Caki2 (cell line): ENCODE data around the gene ARHGEF12. TPM values are rescaled to one million over a fixed set of nuclear protein-coding genes. Genes with fewer than 3 reads are reported as not detected.

Experiments
- DNase-seq: peaks from one replicate; pipeline ENCODE4 v3.0.0-alpha.2; 2015; ENCODE audit warnings: low read depth
- in situ Hi-C: cut with HindIII; loops from 2 replicates; pipeline ENCODE4 v1.10.0; 2016; ENCODE audit warnings: low sequenced_read_pairs, low pct_unique_long_range_greater_than_20kb, mixed read lengths
- total RNA-seq: library from RNA; depleted of rRNA; stranded (reverse); fragments of >200 nt; shearing (Covaris generic); gene quantifications from 2 replicates; pipeline ENCODE4 v1.2.3, GENCODE V29; 2014; ENCODE audit warnings: low replicate concordance

ARHGEF12 gene
- total RNA-seq, 1 experiment from 2014 or later = 15.1 TPM

DNA sequence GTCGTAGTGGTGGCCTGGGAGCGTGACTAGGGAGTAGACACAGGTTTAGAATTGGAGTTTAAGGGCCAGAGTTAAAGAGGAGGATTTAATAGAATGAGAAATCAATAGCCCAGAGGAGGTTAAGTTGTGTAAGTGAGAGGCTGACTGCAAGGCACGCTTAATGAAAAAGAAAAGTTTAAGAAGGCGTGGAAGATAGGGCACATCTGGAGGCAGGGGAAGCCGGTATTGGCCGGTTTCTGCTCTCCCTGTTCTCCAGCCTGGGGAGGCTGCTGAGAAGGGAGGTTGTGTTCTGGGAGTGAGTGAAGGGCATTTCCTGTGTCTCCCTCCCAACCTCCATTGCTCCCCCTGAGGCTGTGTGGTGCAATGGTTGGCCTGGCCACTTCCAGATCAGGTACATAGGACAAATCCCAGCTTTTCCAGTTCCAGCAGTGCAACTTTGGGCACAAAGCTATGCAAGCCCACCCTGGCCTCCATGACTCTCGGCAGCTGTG is 181.6 kb downstream of the ARHGEF12 start:
- in situ Hi-C loops = no loop called here
- no peak for DNase-seq

DNA sequence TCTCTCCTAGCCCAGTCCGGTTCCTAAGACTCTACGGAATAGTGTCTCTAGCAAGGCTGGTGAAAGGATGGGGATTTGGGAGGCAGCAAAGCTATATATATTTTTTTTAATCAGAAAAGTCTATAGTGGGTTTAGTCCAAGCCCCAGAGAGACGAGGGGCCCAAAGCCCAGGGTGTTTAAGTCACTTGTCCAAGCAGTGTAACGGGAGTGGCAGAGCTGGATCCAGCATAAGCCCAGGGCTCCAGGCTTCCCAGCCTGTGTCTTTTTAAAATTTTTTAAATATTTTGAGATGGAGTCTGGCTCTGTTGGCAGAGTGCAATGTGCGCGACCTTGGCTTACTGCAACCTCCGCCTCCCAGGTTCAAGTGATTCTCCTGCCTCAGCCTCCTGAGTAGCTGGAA is 182.1 kb downstream of the ARHGEF12 start:
- no peak for DNase-seq
- in situ Hi-C loops = no loop called here

DNA sequence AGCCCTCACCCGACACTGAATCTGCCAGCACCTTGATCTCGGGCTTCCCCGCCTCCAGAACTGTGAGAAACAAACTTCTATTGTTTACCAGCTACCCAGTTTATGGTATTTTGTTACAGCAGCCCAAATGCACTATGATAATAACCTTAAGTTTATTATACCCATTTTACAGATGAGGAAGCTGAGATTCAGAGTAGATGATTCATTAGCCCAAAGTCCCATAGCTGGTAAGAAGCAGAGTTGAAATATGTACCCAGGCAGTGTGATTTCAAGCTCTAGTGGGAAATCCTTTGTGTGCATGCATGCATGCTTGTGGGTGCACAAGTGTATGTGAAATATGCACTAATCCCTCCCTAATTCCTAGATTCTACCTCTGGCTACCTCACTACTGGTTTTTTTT is 183.3 kb downstream of the ARHGEF12 start:
- in situ Hi-C loops = no loop called here
- DNase-seq = no peak

DNA sequence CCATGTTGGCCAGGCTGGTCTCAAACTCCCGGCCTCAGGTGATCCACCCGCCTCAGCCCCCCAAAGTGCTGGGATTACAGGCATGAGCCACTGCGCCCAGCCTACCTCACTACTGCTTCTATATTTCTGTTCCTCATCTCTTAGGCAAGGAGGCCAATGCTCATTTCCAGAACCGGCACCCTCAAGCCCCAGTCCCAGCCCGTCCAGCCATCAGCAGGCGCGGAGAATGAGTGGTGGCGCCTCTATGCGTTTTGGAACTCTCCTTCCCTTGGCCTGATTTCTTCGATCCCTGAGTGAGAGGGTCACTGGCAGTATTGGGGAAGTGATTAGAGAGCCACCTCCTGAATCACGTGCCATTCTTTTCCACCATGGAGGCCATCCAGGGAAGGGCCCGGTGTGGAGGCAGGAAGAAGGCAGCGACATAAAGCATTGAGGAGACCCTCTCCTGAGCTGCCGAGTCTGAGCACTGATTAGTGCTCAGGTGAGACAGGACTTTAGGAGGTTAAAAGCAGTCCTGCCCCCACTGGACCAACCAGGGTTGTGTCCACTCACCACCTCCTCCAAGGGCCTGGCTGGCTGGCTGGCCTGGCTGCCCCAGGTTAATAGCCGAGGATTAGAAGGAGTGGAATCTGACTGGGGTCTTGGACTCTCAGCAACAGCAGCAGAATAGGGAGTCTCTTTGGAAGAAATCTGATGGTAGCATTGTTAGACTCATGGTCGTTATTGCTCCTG is 184.0 kb downstream of the ARHGEF12 start:
- in situ Hi-C loops = no loop called here
- no peak for DNase-seq

DNA sequence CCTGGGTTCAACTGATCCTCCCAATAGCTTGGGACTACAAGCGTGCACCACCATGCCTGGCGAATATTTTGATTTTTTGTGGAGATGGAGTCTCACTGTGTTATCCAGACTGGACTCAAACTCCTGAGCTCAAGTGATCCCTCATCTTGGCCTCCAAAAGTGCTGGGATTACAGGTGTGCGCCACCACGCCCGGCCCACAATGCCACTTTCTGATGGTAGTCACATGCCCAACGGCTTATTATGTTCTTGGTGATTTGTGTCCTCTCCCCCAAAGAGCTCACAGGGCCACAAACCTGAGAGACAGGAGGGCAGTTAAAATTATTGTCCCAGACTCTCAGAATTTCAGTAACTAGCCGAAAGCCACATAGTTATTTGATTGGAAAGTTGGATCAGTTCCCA is 185.0 kb downstream of the ARHGEF12 start:
- in situ Hi-C loops = no loop called here
- no peak for DNase-seq

DNA sequence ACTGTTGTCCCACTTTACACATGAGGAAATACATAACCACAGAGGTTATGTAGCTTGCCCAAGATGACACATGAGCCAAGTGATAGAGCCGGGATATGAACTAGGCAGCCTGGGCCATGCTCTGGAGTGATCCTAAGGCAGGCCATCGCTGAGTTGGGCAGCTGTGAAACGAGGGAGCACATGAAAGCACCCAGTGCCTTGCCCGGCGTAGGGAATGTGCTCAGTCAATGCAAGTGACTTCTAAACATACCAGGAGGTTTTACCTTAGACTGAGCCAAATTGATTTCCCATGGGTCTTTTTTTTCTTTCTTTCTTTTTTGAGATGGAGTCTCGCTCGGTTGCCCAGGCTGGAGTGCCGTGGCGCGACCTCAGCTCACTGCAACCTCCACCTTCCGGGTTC is 185.8 kb downstream of the ARHGEF12 start:
- in situ Hi-C loops = no loop called here
- DNase-seq = no peak

DNA sequence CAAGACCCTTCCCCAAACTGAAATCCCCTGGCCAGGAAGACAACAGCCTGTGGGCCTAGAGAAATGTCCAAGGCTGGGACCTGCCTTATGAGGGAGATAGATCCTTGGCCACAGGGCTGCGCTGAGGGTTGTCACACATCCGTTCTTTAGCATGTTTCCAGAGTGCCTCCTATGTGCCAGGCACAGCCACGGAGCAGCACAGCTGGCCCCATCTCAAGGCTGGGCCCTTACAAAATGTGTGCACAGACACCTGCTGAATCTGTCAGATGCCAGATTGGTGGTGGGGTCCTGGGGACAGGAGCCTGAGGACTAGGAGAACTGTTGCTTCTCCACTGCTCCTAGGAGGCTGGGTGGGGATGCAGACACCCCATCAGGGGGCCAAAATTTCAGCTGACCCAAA is 186.5 kb downstream of the ARHGEF12 start:
- DNase-seq = no peak

DNA sequence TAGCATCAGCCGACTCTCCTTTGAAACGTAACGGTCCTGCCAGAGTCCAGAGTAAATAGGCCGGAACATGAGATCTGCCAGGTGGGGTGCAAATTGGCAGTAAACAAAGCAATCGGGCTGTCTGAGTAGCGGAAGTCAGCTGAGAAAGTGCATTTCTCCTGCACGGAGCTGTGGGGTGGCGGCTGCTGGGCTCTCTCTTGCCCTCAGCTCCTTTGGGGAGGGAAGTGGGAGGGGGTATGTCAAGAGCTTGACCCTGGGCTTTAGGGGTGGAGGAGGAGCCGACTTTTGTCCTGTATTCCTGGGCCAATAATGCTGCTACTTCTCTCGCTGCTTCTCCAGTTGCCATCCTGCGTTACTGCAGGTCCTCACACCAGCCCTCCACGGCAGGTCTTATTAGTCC is 187.0 kb downstream of the ARHGEF12 start:
- in situ Hi-C loops = no loop called here
- DNase-seq = no peak

More for the DNA sequence above, 186.5 kb downstream of the ARHGEF12 start:
- in situ Hi-C loops = no loop called here

DNA sequence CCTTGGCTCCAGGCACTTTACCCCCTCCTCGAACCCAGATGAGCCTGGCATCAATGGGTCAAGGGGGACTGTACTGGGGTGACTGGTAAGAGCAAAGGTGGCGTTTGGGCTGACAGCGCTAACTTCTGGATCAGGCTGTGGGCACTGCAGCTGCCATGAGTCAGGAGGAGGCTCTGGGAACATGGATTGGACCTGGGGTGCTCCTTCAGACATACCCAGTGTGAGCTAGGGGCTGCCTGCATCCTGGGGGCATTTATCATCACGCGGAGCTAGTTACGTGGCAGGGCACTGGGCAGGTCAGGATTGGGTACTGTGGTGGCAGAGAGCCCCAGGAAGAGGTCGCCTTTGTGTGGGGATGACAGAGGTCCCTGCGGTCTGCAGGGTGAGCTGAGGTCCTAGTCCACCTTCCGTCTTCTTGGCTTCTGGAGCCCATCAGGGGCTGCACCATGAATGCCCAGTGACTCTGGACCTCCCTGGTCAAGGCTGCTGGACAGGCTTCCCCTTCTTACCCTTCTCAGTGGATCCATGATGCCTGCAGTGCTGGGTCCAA is 188.4 kb downstream of the ARHGEF12 start:
- no peak for DNase-seq
- in situ Hi-C loops = no loop called here

DNA sequence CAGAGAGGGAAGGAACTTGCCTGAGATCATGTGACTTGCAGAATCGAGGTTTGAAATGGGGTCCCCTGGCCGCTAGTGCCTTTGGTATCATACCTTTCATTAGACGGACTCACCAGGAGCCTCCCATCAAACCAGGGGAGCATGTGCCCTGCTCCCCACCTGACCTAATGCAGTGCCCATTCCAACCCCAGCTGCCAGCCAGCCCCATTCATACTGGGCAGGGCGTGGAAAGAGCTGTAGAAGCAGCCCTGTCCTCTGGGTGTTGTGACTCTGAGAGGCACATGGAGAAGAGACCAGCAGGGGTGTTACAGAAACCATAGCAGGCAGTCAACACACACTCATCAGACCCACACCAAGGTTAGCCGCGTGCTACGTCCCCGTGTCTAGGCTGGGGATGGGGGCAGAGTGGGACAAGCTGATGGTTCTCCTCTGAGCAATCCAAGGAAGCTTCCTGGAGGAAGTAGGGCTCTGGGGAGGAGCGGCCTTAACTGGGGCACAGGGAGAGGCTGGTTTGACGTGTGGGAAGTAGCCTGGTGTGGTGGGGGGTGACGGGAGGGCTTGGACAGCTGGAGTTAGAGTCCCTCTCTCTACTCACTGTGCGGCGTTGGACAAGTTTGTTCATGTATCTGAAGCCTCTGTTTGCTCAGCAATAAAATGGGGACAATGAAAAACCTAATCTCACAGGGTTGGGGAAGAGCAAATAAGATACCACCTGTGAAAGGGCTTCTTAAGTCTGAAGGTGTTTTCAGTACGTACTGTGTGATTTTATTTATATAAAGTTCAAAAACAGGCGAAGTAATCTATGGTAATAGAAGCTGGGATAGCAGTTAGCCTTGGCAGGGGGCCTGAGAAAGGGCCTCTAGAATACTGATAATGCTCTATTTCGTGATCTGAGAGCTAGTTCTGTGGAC is 189.3 kb downstream of the ARHGEF12 start:
- in situ Hi-C loops = no loop called here
- DNase-seq = no peak

DNA sequence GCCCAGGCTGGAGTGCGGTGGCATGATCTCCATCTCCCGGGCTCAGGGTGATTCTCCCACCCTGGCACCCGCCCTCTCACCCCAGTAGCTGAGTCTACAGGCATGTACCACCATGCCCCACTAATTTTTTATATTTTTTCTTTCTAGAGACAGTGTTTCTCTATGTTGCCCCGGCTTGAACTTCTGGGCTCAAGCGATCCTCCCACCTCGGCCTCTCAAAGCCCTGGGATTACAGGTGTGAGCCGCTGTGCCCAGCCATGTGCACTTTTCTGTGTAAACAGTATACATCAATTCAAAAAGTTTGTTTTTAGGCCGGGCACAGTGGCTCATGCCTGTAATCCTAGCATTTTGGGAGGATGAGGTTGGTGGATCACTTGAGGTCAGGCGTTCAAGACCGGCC is 190.0 kb downstream of the ARHGEF12 start:
- in situ Hi-C loops = no loop called here
- no peak for DNase-seq

DNA sequence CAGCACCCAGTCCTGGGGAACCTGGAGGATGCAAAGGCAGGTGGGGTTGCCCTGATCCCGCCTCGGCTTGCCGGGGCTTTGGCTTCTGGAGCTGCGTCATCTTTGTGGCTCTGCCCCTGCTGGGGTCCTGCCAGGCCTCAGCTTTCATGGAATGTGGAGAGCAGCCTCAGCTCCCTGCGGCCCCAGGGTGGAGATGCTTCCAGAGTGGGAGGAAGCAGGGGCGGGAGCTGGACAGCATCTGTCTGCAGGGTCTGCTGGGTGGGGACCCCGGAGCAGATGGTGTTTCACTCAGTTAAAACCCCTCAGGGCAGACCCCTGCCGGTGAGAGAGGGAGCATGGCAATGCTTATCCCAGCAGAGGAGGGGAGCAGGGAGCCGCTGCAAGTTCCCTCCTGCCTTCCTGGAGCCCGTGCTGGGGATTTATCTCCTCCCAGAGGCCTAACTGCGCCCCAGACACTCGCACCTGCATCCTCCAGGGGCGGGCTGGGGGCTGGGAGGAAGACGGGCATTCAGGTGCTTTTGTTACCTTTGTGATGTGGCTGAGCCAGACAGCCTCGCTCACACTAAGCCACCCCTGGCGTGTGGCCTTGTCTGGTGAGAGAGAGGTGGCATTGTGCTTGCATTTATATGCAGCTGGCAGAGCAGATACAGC is 191.0 kb downstream of the ARHGEF12 start:
- in situ Hi-C loops = no loop called here
- no peak for DNase-seq

DNA sequence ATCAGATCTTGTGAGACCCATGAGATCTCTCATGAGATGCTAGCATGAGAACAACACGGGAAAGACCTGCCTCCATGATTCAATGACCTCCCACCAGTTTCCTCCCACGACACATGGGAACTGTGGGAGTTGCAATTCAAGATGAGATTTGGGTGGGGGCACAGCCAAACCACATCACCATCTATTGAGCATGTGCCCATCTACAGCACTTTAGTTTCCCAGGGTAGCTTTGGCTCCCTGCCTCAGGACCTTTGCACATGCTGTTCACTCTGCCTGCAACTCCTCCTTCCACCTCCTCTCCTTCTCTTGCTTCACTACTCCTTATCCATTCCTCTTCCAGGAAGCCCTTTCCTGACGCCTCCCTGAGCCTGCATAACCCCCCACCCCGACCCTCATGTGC is 192.5 kb downstream of the ARHGEF12 start:
- no peak for DNase-seq
- in situ Hi-C loops = no loop called here

DNA sequence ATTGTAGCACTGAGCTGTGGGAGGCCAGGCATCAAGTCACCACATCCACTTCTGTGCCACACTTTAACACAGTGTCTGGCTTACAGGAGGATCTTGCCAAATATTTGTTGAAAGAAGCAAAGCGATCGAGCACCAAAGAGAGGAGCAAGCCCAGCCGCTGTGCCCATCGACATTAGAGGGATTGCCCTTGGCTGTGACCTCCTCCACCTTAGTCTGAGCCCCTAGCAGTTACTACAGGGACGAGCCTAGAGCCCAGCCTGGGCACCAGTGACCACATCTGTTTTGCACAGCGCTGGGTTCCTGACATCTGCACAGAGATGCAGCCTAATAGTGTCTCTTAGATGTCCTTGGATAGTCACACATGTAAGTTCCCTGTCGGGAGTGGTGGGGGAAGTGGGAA is 193.0 kb downstream of the ARHGEF12 start:
- in situ Hi-C loops = no loop called here
- DNase-seq = no peak

DNA sequence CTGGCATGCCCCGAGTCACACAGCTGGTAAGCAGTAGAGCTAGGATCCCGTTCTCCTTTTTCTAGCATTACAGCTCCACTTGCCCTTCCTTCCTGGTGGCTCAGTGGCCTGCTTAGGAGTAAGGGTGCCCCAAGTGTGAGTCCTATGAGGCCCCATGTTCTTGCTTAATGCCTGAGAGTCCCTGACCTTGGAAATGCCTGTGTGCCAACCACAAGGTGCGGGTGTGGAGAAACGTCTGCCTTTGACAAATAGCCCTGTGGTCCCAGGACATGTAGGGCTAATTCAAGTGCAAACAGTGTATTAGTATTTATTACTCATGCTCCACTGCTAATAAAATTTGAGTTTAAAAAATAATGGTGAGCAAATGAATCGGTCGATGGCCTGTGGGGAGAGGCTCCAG is 193.7 kb downstream of the ARHGEF12 start:
- DNase-seq = no peak
- in situ Hi-C loops = no loop called here

DNA sequence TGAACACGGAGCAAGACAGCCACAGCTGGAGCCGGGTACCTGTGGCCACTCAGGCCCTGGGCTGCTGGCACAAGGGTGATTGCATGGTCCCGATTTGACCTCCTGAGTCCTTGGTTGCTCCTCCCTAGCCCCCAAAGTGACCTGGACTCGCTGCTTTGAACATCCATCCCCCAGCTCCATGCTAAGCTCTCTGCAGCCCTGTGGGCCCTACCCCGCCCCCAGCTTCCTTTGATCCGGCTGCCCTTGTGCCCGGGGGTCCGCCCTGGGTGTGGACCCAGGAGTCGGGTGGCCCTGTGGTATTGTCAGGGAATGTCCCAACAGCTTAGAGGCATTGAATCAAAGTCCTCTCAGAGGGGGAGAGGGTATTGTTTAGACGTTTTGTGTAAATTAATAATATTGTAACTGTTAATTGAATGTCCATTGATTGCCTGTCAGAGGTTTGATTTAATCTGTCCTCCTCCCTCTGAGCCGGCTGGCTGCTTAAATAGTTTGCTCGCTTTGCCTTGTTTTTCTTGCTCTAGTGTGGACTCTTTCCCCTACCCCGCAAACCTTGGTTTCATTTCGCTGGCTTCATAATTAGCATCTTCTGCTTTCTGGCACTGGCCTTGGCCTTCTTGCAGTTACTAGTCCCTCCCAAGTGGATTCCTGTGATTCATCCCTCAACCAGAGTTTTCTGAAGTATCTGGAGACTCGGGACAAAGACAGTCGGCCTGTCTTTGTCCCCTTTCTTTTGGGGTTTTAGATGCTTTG is 196.0 kb downstream of the ARHGEF12 start:
- DNase-seq = no peak
- in situ Hi-C loops = no loop called here

DNA sequence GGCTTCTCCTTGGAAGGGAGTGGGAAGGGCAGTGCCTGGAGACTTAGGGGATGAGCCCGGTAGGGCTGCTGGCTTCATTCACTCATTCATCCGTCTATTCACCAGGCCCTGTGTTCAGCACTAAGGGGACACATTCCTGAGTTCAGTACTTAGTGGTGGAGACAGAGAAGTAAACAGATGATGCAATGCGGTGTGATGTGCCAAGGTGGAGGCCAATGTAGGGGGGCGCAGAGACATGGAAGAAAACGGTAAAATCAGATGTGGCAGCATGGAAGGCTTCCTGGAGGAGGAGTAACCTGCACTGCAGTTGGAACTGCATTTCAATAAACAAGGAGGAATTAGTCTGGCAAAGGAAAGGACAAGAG is 196.6 kb downstream of the ARHGEF12 start:
- DNase-seq = no peak
- in situ Hi-C loops = no loop called here

DNA sequence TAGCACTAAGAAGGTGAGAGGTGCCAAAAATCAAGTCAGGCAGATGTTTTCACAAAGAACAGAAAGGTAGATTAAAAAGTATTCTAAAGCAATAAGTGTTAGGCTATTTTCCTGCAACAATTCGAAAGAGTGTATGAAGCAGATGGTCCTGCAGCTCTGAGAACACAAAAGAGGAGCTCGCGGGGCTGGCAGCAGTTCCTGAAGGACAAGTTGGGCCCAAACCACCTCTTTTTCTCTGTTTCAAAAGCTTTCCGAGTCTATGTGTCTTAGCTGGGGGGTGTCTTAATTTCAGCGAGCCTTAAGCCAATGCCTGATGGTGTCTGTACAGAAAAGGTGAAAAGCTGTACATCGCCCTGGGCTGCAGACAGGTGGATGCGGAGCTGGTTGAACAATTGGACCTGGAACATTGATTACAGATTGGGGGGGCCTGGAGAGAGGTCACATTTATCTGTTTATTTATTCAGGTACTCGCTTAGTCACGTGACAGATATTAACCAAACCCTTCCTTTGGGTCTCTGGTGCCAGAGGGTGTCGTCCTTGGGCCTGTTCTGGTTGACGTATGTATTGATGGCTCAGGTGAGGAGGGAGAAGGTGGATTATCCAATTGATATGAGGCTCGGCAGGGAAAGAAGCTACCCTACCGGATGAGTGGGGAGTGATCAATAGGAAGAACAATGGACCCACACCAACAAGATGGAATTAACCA is 200.0 kb downstream of the ARHGEF12 start:
- DNase-seq = no peak
- in situ Hi-C loops = no loop called here
